Suppressor macrophage treated with lipopolysaccharide for 4 hours (primary cell): ENCODE measurements around the gene ERC2.

Experiments used
- DNase-seq: peaks from one replicate; pipeline ENCODE4 v3.0.0-alpha.2; 2020

ERC2 gene

GRCh38 chr3:55965776-55966175, 502.5 kb downstream of the ERC2 start:
- DNase-seq = no peak

GRCh38 chr3:55964491-55964985, 503.7 kb downstream of the ERC2 start:
- no peak for DNase-seq

DNA sequence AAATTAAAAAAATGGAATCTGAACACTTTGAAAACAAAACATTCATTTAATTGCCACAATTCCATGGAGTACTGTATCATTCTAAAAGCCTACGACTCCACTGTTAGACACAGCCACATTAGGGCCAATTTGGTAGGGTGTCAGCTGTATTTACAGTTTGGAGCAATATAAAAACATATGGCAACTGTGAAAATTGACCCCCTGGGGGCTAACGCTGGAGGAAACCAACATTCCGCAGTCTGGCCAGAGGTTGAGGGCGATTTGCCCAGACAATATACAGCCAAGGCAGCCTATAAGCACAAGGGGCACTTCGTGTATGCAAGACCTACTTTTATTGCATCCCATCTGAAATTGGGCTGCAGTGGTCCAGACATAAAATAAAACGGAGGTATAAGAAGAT, 504.7 kb downstream of the ERC2 start:
- DNase-seq = no peak

DNA sequence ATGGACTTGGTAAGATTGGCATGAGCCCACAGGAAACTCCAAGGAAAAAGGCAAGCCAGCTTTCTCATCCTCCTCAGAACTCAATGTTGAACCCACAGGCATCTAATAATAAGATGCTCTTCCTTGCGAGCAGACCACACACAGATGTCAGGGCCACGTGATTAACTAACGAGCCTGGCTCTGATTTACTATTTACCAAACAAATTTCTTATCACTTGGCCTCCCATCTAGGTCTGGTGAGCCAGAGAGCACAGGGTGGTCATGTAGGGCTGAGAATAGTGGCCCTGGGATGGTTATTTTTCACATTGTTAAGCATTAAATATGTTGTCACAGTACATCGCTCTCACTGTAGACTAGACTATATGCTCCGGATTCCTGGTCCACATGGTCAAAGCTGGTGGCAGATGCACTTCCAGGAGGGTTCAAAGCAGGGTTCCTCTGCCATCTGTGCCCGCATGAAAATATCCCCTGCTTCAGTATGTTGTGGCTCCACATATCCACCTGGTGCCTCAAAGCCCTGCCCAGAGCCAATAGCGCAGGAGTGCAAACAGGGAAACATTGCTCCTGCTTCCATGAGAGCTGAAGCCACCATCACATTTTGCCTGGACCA, 508.7 kb downstream of the ERC2 start:
- no peak for DNase-seq

DNA sequence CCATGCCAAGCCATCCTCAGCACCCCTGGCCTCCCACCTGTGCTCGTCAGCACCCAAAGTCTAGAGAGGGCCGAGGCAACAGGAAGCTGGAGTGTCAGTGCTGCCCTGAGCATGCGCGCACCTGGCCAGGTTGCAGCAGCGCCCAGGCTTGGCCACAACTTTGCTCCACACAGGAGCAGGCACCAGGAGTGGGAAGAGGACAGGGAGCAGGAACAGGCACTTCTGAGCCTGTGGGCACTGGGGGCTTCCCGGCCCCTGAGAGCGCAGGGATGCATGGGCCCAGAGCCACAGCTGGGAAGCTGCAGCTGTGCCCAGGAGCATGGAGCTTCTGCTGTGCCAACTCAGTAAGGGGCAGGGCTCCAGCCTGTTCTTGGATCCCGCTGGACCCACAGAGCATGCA, 509.7 kb downstream of the ERC2 start:
- DNase-seq = no peak

DNA sequence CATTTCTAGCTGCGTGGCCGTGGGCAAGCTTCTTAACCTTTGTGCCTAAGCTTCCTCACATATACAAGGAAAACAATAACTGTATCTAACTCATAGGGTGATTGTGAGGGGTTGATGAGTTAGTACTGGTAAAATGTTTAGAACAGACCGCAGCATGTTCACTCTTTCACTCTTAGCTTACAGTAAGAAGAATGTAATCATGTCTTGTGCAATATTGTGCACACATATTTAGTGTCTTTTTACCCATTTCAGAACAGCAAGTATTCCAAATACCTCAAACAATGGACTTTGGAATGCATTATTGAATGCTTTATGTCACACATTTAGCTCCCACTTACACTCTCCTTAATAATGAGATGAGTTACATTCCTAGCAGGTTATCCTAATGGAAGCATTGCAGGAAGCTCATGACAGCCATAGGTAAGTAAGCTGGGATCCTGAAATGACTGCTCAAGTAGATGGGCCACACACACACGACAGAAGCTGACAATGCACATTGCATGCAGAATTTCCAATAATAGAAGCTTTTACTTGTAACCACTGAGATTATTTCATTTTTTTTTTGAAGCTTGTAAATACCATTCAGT, 512.3 kb downstream of the ERC2 start:
- no peak for DNase-seq

DNA sequence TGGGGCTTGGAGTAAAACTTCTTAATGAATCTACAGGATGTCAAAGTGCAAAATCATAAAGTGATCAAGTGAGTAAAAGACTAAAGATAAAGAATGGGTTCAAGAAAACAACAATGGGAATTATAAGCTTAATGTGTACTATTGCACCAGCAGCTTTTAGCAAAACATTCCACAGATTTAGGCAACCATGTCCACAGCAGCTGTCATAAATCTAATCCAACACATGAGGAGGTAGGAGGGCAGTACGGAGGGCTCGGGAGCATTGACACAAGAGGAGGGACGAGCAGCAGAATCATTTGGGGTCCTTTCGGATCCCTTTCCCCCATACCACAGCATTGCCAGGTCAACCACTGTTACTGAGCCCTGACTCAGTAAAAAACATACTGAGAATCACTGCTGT, 516.9 kb downstream of the ERC2 start:
- no peak for DNase-seq

- DNase-seq = no peak
Observed at GRCh38 chr3:55947406-55947805, 520.9 kb downstream of the ERC2 start.

DNA sequence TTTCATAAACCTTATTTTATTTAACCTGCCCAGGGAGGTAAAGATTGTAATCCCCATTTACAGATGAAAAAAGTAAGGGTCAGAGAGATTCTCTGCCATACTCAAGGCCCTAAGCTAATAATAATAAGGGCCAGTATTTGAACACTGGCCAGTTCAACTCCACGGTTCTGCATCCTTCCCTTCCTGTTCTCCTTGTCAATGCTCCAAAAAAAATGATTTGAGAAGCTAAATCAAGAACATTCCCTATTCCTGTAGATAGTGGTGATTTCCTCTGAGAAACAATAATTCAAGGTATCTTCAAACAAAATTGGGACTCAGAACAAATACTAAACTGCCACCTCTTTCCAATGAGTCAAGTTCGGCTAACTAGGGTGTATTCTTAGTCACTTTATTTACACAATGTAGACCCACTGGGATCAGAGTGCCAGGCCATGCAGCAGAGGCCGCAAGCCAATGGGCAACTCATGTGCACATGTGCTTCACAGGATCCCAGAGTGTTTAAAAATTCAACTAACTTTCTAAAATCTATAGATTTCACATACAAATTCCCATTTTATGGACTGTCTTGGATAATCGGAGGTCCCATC, 521.6 kb downstream of the ERC2 start:
- DNase-seq = no peak

DNA sequence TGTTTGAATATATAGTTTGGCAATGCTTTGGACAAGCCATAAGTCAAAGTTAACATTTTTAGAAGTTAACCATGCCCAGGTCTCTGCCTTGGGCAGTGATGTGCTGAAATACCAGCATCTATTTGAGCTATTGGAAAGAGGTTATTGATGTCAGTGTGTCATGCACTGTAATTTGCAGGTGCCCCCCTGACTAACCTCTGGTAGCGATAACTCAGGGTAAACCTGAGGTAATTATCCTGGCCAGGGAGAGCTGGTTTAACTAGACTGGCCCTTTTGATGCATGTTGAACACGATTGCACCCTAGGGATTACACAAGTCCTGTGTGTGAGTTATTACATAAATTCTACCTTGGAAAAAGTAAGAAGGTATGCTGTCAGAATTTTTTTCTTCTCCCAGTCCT, 525.4 kb downstream of the ERC2 start:
- DNase-seq = no peak

- DNase-seq = no peak
Observed at GRCh38 chr3:55939287-55939686, 529.0 kb downstream of the ERC2 start.

DNA sequence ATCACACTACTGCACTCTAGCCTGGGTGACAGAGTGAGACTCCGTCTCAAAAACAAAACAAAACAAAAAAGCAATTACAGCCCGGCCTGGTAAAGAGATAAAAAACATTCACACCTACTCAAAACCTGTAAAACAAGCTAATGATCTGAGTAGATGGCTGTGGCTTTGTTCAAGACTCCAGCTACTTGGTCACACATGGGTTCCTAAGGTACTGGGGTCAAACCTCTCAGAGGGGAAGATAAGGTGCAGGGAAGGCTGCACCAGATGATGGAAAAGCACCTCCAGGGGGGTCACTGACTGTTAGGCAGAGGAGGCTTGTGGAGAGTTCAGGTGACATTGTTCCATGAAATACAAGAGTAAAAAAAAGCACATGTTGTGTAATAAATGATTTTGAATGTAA, 531.0 kb downstream of the ERC2 start:
- DNase-seq = no peak

DNA sequence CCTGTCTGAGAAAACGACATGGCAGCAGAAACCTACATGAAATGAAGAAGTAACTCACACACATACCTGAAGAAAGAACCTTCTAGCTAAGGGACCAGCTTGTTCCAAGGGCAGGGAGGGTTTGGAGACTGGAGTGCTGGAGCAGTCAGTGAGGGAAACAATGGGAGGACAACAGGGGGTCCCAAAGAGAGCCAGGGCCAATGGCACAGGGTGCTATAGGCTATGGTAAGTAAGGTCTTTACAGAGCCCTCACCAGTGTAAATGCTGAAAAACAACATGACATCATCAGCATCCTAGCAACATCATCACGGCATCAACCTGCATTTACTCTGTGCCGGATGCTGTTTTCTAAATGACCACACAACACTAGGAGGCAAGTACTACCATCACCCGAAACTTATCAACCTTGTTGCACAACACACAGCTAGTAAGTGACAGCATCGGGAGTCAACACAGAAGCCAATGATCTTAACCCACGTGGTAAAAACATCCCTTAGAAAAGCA, 531.7 kb downstream of the ERC2 start:
- DNase-seq = no peak

GRCh38 chr3:55935241-55935640, 533.0 kb downstream of the ERC2 start:
- DNase-seq = no peak

GRCh38 chr3:55934771-55935170, 533.5 kb downstream of the ERC2 start:
- no peak for DNase-seq

DNA sequence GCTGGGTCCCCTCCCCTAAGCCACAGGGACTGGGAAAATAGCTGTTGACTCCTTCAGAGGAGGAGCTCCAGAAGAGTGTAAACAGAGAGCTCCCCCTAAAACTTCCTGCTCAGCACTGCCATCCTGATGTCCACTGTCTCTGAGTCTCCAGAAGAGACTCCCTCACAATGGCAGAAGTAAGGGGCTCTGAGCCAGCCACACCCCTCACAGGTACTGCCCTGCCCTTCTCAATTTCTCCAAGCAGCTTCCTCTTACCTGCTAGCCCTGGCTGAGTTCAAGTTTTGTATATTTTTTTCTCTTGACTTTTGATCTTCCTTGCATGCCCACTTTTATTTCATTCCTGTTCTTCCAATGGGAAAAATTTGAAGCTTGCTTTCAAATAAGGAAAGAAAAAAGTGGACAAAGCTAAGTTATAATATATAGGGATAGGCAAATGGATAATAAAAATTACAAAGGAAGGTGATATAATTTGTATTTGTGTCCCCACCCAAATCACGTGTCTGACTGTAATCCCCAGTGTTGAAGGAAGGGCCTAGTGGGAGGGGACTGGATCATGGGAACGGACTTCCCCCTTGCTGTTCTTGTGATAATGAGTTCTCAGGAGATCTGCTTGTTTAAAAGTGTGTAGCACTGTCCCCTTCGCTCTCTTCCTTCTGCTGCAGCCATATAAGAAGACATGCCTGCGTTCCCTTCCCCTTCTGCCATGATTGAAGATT, 539.0 kb downstream of the ERC2 start:
- no peak for DNase-seq

GRCh38 chr3:55923626-55924025, 544.6 kb downstream of the ERC2 start:
- DNase-seq = no peak

DNA sequence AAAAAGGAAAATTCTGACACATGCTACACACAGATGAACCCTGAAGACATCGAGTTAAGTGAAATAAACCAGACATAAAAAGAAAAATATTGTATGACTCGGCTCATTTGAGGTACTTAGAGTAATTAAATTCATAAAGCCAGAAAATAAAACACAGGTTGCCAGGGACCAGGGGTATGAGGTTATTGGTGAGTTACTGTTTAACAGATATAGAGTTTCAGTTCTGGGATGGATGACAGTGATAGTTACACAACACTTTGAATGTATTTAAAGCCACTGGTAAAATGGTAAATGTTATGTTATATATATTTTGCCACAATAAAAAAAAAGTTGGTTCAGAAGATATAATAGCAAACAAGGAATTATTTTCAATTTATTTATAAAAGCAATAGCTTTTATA, 545.1 kb downstream of the ERC2 start:
- no peak for DNase-seq

DNA sequence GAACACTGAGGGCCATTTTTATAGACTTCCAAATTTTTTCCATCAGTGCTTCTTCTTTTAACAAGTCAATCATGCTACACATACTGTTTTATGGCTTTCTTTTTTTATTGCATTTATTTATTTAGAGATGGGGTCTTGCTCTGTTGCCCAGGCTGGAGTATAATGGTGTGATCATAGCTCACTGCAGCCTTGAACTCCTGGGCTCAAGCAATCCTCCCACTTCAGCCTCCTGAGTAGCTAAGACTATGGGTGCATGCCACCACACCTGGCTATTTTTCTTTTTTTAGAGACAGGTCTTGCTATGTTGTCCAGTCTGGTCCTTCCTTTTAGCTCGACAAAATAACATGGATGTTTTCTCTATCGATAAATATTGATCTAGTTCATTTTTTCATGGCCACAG, 555.4 kb downstream of the ERC2 start:
- DNase-seq = no peak

GRCh38 chr3:55911266-55911665, 557.0 kb downstream of the ERC2 start:
- DNase-seq = no peak

GRCh38 chr3:55910543-55910942, 557.7 kb downstream of the ERC2 start:
- DNase-seq = peak; percentile 2

GRCh38 chr3:55909373-55909772, 558.9 kb downstream of the ERC2 start:
- no peak for DNase-seq

DNA sequence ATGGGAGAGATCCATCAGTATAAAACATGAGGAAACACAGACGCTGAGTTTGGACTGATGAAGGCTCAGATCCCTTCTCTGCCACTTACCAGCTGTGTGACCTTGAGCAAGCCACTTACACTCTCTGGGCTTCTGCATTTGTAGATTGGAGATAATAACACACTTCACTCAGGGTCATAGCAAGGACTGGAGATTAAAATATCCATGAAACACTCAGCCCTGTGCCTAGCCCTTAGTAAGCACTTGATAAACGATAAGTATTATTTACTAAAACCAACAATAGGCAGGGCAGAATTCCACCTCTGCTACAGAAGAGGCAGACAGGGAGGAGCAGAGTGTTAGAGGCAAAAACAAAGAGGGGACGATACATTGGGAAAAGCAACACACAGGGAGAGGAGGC, 560.7 kb downstream of the ERC2 start:
- no peak for DNase-seq

- DNase-seq = no peak
Observed at GRCh38 chr3:55906896-55907295, 561.4 kb downstream of the ERC2 start.
